H1 (cell line): ENCODE data around the gene CMPK2. TPM values are rescaled to one million over a fixed set of nuclear protein-coding genes. Genes with fewer than 3 reads are reported as not detected.

Experiments
- ASH2L ChIP-seq: fragments of 200-600, 300-600 bp; sonication (generic); IDR thresholded peaks from one replicate; pipeline ENCODE4 v1.7.1; 2017; ENCODE audit warnings: low read length
- BRCA1 ChIP-seq: IDR thresholded peaks from 2 replicates; pipeline ENCODE4 v1.6.1; 2012; ENCODE audit warnings: low read depth, low read length, improper control_type of control experiment
- CREB1 ChIP-seq: IDR thresholded peaks from 2 replicates; pipeline ENCODE4 v1.6.1; 2012; ENCODE audit warnings: inconsistent platforms
- EZH2 ChIP-seq: fragments of 200-600 bp; sonication (generic); IDR thresholded peaks from 2 replicates; pipeline ENCODE4 v1.7.1; 2012; ENCODE audit warnings: low read depth, mild to moderate bottlenecking, moderate library complexity, low read length, inconsistent platforms; ENCODE audit not compliant: severe bottlenecking
- GABPA ChIP-seq: IDR thresholded peaks from 2 replicates; pipeline ENCODE4 v1.6.1; 2011; ENCODE audit warnings: mild to moderate bottlenecking, low read length, moderate library complexity, borderline replicate concordance; ENCODE audit not compliant: insufficient read depth
- MAFK ChIP-seq: IDR thresholded peaks from 2 replicates; pipeline ENCODE4 v1.6.1; 2012; ENCODE audit warnings: low read depth, mild to moderate bottlenecking, improper control_type of control experiment, low read length
- SUZ12 ChIP-seq: fragments of 200-600 bp; sonication (generic); IDR thresholded peaks from 2 replicates; pipeline ENCODE4 v1.6.1; 2012; ENCODE audit warnings: mild to moderate bottlenecking, inconsistent platforms, low read length, moderate library complexity, mixed read lengths
- polyA plus RNA-seq, 7 experiments: library from polyadenylated mRNA; depleted of rRNA in 3 of 7; stranded (reverse) in 5 of 7; unstranded in 2 of 7; fragments of >200 nt in 5 of 7; fragments of 200-250 nt in 2 of 7; gene quantifications; 1 replicate in 5 of 7; 2 replicates in 1 of 7; 4 replicates in 1 of 7; pipeline versions ENCODE4 v1.2.1 to v1.2.3, GENCODE V29; 2011 to 2013; ENCODE audit warnings: missing spikeins in 2 of 7, mixed read lengths in 2 of 7
- total RNA-seq: library from RNA; stranded (reverse); fragmentation: NEBNext Ultra II Directional; extraction: Animal tissue kit (Norgen Biotek cat#: 25700); gene quantifications from 2 replicates; pipeline ENCODE4 v1.2.1, GENCODE V29; 2021
- TF ChIP-seq, protein P1 (sequence below): fragments of 300-600 bp; sonication (generic); IDR thresholded peaks from 2 replicates; pipeline ENCODE4 v1.7.1; 2012; ENCODE audit warnings: low read length, moderate library complexity, mild to moderate bottlenecking, inconsistent platforms; ENCODE audit not compliant: insufficient replicate concordance

CMPK2 gene
- total and polyA plus RNA-seq, 2 of the 8 experiments (the other 6 are each of a cell fraction or from before 2014, with no cell fraction given), result 0.28 to 0.53 TPM

DNA sequence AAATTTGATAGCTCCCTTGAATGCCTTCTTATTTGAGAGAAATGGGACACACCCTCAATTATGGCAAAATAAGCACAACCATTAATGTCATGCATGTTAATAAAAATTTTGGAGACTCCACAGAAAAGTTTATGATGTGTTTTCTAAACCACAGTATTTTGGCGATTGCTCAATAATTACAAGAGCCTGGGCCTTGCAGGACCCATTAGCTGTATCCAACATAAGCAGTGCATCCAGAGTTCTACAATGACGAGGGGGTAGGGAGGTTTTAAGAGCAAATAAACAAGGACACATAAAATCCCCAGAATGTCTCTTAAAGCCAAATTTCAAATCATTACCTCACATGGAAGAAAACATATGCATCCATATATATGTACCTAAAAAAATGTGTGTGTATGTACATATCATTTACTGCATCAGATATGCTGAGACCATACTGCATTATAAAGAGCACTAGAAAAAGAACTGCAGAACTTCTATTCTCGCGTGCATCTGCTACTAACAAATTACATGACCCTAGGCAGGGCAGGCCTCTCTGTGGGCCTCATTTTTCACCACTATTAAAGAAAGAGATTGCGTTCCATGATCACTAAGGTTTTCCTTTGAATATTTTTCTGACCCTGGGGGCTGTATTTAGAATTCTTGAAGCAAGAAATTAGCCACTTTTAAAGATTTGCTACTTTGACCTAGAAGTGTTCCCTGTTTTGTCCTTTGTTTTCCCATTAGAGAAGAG, 38.0 kb downstream of the CMPK2 start (continued):
- TF ChIP-seq, protein P1, sequence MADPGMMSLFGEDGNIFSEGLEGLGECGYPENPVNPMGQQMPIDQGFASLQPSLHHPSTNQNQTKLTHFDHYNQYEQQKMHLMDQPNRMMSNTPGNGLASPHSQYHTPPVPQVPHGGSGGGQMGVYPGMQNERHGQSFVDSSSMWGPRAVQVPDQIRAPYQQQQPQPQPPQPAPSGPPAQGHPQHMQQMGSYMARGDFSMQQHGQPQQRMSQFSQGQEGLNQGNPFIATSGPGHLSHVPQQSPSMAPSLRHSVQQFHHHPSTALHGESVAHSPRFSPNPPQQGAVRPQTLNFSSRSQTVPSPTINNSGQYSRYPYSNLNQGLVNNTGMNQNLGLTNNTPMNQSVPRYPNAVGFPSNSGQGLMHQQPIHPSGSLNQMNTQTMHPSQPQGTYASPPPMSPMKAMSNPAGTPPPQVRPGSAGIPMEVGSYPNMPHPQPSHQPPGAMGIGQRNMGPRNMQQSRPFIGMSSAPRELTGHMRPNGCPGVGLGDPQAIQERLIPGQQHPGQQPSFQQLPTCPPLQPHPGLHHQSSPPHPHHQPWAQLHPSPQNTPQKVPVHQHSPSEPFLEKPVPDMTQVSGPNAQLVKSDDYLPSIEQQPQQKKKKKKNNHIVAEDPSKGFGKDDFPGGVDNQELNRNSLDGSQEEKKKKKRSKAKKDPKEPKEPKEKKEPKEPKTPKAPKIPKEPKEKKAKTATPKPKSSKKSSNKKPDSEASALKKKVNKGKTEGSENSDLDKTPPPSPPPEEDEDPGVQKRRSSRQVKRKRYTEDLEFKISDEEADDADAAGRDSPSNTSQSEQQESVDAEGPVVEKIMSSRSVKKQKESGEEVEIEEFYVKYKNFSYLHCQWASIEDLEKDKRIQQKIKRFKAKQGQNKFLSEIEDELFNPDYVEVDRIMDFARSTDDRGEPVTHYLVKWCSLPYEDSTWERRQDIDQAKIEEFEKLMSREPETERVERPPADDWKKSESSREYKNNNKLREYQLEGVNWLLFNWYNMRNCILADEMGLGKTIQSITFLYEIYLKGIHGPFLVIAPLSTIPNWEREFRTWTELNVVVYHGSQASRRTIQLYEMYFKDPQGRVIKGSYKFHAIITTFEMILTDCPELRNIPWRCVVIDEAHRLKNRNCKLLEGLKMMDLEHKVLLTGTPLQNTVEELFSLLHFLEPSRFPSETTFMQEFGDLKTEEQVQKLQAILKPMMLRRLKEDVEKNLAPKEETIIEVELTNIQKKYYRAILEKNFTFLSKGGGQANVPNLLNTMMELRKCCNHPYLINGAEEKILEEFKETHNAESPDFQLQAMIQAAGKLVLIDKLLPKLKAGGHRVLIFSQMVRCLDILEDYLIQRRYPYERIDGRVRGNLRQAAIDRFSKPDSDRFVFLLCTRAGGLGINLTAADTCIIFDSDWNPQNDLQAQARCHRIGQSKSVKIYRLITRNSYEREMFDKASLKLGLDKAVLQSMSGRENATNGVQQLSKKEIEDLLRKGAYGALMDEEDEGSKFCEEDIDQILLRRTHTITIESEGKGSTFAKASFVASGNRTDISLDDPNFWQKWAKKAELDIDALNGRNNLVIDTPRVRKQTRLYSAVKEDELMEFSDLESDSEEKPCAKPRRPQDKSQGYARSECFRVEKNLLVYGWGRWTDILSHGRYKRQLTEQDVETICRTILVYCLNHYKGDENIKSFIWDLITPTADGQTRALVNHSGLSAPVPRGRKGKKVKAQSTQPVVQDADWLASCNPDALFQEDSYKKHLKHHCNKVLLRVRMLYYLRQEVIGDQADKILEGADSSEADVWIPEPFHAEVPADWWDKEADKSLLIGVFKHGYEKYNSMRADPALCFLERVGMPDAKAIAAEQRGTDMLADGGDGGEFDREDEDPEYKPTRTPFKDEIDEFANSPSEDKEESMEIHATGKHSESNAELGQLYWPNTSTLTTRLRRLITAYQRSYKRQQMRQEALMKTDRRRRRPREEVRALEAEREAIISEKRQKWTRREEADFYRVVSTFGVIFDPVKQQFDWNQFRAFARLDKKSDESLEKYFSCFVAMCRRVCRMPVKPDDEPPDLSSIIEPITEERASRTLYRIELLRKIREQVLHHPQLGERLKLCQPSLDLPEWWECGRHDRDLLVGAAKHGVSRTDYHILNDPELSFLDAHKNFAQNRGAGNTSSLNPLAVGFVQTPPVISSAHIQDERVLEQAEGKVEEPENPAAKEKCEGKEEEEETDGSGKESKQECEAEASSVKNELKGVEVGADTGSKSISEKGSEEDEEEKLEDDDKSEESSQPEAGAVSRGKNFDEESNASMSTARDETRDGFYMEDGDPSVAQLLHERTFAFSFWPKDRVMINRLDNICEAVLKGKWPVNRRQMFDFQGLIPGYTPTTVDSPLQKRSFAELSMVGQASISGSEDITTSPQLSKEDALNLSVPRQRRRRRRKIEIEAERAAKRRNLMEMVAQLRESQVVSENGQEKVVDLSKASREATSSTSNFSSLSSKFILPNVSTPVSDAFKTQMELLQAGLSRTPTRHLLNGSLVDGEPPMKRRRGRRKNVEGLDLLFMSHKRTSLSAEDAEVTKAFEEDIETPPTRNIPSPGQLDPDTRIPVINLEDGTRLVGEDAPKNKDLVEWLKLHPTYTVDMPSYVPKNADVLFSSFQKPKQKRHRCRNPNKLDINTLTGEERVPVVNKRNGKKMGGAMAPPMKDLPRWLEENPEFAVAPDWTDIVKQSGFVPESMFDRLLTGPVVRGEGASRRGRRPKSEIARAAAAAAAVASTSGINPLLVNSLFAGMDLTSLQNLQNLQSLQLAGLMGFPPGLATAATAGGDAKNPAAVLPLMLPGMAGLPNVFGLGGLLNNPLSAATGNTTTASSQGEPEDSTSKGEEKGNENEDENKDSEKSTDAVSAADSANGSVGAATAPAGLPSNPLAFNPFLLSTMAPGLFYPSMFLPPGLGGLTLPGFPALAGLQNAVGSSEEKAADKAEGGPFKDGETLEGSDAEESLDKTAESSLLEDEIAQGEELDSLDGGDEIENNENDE, result no peak
- TF ChIP-seq SUZ12 (no peak), BRCA1 (no peak), MAFK (no peak), CREB1 (no peak), ASH2L (no peak), EZH2 (no peak), GABPA (no peak)
